UCSD-AML1 (cell line): ENCODE data around the gene PJA1.

Experiments used
- DNase-seq: peaks from one replicate; lab custom pipeline; 2025; ENCODE audit not compliant: unreplicated experiment; lab: John Stamatoyannopoulos, UW

Gene PJA1

GRCh38 chrX:69172937-69173336, 7.7 kb upstream of the PJA1 start:
- no peak for DNase-seq

- no peak for DNase-seq
These were observed 5.1 kb upstream of the PJA1 start for GRCh38 chrX:69170319-69170718.

GRCh38 chrX:69163936-69164741, 1.1 kb downstream of the PJA1 start:
- no peak for DNase-seq

GRCh38 chrX:69162361-69162865, 2.8 kb downstream of the PJA1 start:
- DNase-seq = no peak

- no peak for DNase-seq
These were observed 3.4 kb downstream of the PJA1 start for GRCh38 chrX:69161786-69162349.

- no peak for DNase-seq
These were observed 3.9 kb downstream of the PJA1 start for GRCh38 chrX:69161371-69161770.

- peak; percentile 31 for DNase-seq
These were observed 6.9 kb downstream of the PJA1 start for GRCh38 chrX:69158166-69158980.

GRCh38 chrX:69156638-69157037, 8.6 kb downstream of the PJA1 start:
- no peak for DNase-seq

GRCh38 chrX:69155786-69156520, 9.3 kb downstream of the PJA1 start:
- DNase-seq = no peak

- no peak for DNase-seq
These were observed 11.2 kb downstream of the PJA1 start for GRCh38 chrX:69154051-69154450.

- DNase-seq = no peak
These were observed 12.1 kb downstream of the PJA1 start for GRCh38 chrX:69153060-69153730.

GRCh38 chrX:69152417-69152841, 12.8 kb downstream of the PJA1 start:
- peak; percentile 38 for DNase-seq

GRCh38 chrX:69151866-69152284, 13.4 kb downstream of the PJA1 start:
- no peak for DNase-seq

- no peak for DNase-seq
These were observed 14.8 kb downstream of the PJA1 start for GRCh38 chrX:69150281-69150960.

- no peak for DNase-seq
These were observed 15.6 kb downstream of the PJA1 start for GRCh38 chrX:69149466-69150280.

GRCh38 chrX:69148946-69149345, 16.3 kb downstream of the PJA1 start:
- DNase-seq = peak; percentile 21

- DNase-seq = no peak
These were observed 18.5 kb downstream of the PJA1 start for GRCh38 chrX:69146739-69147138.

- no peak for DNase-seq
These were observed 19.5 kb downstream of the PJA1 start for GRCh38 chrX:69145714-69146113.
